IPS-18c (cell line): Measurements from ENCODE around the gene AIP.
A peak's percentile ranks its signal among the peaks of the same experiment; 100 is the strongest.

Experiments used
- H3K4me3 ChIP-seq: 2 replicates; pipeline ENCODE4 v1.7.0; 2013; ENCODE audit warnings: low read depth, mild to moderate bottlenecking, low read length, moderate library complexity; ENCODE audit not compliant: insufficient read depth
- H3K9me3 ChIP-seq: one replicate; pipeline ENCODE4 v1.6.1; 2013; ENCODE audit warnings: mild to moderate bottlenecking, low read length, moderate library complexity; ENCODE audit not compliant: control insufficient read depth, insufficient read depth

AIP gene

DNA sequence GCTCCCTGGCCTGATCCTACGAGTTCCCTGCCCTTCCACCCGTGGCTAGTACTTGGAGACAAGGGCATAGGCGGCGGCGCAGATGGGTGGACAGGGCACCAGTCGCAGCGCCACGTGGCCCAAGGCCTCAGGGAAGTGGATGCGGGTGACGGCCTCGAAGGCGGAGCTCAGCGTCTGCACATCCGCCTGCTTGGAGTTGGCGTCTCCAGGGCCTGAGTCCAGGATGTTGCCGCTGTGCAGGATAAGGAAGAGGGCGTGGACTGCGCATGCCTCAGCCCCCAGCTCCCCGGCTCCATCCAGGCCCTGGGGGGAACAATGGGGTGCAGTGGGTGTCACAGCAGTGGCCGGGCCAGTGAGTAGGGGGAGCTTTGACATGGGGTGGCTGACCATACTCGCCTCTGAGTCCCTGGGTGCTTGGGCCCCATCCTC is 15.7 kb downstream of the AIP start:
- H3K9me3 ChIP-seq = no peaks in the 10 kb centered on the region
- H3K4me3 ChIP-seq = no peak overlapping the region

DNA sequence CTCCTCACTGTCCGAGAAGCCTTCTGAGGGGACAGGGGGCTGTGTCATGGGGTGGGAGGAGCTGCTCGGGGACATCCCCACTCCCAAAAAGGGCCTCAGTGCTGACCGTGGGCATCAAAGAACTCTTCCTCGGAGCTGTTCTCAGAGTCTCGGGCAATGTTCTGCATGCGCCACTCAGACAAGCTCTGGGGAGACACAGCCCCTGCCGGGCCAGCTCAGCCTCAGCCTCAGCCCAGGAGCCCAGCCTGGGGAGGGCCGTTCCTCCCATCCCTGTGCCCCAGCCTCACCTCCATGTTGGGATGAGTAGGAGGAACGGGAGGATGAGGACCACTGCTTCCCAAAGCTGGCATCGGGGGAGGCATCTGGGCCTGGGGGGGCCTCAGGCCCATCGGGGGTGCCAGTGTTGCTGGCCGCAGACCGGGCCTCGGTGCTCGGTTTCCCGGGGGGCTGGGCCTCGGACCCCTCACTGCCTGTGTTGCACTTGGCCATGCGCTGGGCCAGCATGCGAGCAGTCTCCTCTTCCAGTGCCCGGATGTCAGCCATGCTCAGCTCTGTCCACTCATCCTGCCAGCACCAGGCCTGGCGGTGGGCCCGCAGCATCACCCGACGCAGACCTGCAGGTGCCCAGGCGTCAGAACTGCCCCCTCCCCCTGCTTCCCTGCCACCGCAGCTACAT is 17.1 kb downstream of the AIP start:
- no peak overlapping the region for H3K4me3 ChIP-seq
- H3K9me3 ChIP-seq = no peaks in the 10 kb centered on the region

DNA sequence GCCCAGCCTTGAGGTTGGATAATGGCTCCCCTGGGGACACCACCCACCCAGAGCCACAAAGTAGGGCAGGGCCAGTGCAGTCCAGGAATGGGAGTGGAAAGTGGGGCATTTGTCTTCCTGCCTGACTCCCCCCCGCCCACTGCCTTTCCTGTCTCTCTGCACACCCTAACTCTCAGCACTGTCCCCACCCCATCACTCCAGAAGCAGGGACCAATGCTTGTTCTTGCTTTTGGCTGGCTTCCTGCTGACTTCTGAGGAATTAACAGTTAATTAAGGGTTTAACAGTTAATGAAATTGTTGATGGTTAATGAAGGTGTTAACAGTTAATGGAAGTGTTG is 17.6 kb downstream of the AIP start:
- Histone ChIP-seq H3K4me3 (no peak overlapping the region), H3K9me3 (no peaks in the 10 kb centered on the region)

DNA sequence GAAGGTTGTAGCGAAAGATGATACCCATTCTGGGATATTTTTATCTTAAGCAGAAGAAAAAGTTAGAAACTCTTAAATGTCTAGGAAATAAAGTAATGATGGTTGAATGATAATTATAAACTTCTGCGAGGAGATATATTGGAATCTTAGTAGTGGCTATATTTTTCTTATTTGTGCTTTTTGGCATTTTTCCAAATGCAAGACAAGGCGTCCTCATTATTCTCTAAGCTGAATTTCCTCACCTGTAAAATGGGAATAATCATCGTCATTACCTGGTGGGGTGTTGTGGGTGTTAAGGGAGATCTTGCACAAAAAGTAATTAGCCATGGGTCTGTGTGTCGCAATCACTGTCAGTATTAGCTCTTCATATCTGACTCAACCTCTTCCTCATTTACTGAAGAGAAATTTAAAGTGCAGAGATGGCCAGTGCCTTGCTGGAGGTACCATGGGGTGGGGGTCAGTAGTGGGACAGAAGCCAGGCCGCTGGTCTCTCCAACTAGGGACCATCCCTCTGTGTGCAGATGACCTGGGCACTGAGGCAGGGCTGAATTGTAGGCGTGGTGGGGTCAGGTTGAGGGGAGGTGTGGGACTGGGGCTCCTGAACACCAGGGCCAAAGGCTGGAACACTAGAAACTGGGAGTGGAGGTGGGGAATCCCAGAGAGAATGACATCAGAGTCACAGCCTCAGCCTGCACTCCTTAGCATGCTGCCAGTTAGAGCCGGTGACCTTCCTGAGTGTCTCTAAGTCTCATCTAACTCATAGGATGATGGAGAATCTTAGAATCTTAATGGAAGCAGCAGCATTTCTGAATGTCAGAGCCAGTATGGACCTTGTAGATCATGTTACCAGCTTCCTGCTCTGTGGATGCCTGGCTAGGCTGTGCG is 18.2 kb downstream of the AIP start:
- Histone ChIP-seq H3K4me3 (no peak overlapping the region), H3K9me3 (no peaks in the 10 kb centered on the region)

DNA sequence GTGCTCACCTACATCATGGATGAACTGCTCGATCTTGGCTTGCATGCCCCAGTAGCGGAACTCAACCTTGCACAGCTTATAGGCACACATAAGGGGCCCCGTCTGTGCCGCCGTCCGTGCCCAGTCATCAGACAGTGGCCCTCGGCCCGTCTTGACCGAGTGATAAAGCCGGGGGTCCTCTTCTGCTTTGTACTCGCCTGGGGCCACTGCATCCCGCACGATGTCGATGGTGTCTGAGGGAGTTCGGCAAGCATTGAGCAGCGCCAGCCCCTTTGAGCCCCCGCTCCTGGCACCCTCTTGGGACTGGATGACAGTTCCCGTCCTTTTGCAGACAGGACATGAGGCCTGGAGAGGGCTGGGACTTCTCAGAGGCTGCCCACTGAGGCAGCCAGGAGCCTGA is 19.0 kb downstream of the AIP start:
- Histone ChIP-seq H3K9me3 (no peaks in the 10 kb centered on the region), H3K4me3 (no peak overlapping the region)

DNA sequence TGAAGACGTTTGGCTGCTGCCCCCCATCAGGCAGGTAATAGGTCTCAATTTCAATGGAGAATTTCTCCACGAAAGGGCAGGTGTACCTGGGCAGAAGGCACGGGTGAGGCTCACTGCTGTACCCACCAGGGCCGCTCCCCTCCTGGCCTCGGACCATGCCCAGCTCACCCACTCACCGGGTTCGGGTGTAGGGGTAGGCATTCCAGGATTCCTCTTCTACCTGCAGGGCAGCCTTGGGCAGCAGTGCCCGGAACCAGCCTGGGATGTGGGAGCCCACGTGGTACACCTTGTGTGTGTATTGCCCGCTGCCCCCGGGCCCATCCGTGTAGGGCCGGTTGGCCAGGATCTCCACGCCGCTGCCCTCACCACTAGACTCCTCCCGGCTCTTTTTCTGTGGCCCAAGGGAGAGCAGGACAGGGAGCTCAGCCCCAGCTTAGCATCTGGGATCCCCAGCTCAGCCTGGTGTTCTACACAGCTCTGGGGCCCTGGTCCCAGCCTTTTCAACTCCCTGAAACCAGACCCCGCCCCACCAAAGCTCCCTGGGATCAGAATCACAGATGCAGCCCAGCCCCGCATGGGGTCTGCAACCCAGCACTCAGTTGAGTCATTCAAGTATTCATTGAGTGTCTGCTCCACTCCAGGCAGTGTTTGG is 19.6 kb downstream of the AIP start:
- Histone ChIP-seq H3K9me3 (no peaks in the 10 kb centered on the region), H3K4me3 (no peak overlapping the region)

DNA sequence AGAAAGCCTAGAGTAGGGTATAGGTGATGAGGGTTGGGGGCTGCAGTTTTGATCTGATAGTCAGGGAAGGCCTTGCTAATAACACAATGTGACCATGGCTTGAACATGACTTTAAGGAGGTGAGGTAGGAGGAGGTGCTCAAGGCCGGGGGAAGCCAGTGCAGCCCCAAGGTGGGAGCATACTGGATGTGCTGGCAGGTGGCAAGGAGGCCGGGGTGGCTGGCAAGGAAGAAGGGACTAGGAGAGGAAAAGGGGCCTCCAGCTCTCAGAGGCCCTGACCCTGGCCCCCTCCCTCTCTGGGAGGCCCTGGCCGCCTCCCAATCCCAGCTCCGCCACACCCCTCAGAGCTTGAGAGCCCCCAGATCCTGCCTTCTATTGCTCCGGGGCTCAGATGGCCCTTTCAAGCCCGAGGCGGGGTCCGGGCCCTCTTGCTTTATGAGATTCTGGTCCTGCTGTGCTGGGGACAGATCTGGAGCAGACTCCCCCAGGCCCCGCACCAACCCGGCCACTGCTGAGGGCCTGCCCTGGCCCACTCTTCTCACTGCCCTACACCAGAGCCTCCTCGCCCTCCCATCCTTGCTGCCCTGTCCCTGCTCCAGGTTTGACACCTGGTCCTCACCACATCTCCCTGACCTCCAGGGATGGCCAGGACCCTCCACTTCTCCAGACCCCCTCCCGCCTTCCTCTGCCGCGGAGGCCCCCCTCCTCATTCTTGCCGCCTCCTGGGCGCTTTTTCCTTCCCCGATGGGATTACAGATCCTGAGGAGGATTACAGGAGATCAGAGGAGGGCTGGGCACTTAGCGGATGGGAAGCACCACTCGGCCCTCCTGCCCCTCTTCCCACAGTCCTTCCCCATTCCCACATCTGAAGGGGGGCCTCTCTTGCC is 20.5 kb downstream of the AIP start:
- H3K4me3 ChIP-seq = peak overlapping the region; percentile 84
- no peaks in the 10 kb centered on the region for H3K9me3 ChIP-seq

DNA sequence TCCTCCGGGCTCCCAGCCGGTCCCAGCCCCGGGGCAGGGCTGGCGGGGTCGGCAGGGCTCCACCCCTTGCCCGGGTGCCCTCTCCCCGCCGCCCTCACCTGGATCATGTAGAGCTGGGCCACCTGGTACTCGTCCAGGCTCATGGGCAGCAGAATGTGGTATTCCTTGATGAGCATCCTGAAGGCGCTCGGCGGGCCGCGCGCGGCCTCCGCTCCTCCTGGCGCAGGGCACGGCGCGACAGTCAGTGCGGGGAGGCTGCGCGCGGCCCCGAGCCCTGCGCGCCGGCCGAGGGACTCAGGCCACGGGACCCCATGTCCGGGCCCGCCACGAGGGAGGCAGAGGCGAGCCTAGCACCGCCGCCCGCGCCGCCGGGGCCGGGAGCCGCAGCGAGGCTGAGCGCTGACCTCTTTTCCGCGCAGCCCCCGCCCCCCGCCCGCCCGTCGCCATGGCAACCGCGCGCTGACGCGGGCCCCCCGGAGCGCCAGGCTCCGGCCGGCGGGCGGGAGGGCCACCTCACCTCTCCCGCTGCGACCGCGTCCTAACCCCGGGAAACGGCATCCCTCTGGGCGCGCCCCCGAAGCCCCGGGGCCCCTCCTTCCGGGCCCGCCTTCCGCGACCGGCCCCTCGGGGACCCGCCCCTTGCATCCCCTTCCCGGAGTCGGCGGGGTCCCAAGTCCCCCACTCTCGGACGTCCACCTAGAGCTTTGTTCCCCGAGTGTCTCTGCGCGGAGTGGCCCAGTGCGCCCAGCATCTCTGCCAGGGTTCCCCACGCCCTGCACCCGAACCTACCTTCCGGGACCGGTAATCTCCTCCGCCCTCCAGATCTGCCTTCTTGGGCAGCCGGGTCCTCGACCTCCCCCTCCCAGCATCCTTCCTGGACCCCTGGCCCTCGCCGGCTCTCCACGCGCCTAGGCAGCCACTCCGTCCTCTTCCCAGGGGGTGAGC is 21.5 kb downstream of the AIP start:
- peak overlapping the region; percentile 84 for H3K4me3 ChIP-seq

DNA sequence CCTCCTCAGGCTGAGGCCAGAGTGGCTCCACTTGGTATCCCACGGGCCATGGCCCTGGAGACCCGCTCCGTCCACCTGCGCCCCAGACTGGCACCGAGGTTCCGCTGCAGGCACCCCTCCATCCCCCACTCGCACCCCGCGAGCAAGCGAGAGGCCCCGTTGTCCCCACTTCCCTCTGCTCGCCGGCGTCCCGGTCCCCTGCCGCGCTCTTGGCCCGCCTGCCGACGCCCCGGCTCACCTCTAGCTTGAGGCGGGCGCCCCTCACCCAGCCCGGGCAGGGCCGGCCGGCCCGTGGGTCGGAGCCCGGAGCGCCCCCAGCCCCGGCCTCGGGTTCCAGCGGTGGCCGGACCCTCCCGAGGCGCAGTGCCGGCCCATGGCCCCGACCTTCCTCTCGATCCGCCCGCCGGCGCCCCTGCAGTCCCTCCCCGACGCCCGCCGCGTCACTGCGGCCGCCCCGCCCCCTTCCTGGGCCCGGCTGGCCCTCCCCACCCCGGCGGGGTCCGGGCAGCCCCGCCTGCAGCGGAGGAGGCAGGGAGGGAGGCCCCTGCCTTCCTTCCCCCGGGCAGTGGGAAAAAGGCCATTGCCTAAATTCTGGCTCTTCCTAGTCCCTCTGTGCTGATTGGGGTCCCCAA is 22.2 kb downstream of the AIP start, which contains the start of gene PITPNM1:
PITPNM1 (minus strand) TSS at position 414 of the 632 bp plus-strand sequence. CDS start 1,183 bp downstream, outside the sequence.
- Histone ChIP-seq H3K4me3 (peak within 1 kb of the TSS; percentile 84), H3K9me3 (no peaks in the 10 kb centered on the region)

More for the DNA sequence above, 21.5 kb downstream of the AIP start:
- H3K9me3 ChIP-seq = no peaks in the 10 kb centered on the region

DNA sequence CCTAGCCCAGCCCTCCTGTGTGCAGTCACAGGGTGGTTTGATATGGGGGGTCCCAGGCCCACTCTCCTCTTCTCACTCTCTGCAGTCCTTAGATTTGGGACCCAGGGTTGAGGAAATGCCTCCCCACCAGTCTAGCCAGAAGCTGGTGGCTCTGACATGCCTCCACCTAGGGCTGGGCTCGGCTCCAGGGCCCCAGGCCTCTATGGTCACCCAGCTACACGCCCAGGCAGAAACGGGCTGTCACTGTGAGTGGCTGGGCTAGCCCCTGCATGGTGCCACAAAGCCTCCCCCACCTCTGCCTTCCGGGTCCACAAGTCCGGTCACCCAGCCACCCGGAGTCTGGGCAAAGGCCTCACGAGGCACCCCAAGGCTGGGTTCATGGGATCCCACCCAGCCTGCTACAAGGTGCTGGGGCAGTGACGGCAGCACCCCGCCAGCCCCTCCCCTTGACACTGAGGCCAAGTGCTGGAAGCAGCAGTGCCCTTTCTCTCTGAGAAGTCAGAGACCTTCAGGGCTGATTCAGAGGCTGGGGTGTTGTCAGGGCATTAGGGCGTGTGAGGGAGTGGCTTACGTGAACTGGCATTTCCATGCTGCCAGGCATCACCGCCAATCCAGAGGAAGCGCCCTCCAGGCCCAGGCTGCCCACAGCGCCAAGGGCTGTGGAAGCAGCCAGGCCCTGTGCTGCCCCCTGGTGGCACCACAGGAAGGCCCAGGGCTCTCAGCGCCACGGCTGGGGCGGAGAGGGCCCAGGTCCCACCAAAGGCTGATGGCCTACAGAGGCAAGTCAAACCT is 23.0 kb downstream of the AIP start:
- Histone ChIP-seq H3K4me3 (no peak overlapping the region), H3K9me3 (no peaks in the 10 kb centered on the region)

DNA sequence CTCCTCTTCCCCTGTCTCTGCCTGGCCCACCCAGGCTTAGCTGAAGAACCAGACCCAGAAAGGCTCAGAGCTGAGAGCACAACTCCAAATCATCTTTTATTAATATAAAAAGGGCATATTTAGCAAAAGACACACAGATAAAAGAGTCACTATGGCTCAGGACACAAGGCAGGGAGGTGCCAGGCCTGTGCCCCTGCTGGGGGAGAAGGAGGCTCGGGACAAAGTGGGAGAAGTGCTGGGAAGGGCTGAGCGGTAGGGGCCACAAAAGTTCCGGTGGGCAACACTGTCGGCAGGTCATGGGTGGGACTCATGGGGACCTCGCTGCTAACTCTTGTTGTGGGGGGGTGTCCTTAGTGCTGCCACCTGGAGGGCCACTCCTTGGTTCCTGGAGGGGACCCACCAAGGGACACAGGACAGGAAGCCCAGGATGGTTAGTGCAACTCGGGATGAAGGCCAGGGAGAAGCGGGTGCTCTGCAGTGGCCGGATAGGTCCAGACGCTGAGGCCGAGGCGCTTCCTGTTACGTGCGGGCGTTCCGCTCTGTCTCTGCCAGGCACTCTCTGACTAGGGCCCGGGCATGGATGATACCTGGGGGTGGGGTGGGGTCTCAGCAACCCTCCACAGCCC is 23.7 kb downstream of the AIP start:
- Histone ChIP-seq H3K4me3 (no peak overlapping the region), H3K9me3 (no peaks in the 10 kb centered on the region)

DNA sequence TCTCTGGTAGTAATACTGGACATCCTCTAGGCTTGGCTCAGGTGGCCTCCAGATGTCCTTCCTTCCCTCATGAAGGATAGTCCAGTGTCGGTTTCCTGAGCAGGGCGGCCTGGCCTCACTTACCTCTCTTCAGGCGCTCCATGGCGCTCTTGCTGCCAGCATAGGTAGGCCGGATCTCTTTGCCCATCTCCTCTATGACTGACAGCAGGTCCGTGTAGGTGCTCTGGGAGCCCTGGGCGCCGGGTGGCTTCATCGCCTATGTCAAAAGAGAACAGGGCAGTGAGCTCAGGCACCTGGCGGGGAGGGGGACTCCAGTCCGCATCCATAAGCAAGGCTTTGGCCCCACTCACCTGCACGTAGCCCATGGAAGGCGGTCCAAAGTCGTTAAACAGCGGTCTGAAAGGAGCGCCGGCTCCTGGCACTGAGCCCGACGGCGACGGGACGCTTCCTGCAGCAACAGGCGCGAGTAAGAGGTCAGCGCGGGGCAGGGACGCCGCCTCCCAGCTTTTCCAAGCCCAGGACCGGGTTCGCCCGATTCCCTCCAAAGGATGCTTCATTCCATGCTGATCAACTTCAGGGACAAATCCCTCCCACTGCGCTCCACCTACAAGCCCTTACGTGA is 24.5 kb downstream of the AIP start:
- peak overlapping the region; percentile 90 for H3K4me3 ChIP-seq
- no peaks in the 10 kb centered on the region for H3K9me3 ChIP-seq

DNA sequence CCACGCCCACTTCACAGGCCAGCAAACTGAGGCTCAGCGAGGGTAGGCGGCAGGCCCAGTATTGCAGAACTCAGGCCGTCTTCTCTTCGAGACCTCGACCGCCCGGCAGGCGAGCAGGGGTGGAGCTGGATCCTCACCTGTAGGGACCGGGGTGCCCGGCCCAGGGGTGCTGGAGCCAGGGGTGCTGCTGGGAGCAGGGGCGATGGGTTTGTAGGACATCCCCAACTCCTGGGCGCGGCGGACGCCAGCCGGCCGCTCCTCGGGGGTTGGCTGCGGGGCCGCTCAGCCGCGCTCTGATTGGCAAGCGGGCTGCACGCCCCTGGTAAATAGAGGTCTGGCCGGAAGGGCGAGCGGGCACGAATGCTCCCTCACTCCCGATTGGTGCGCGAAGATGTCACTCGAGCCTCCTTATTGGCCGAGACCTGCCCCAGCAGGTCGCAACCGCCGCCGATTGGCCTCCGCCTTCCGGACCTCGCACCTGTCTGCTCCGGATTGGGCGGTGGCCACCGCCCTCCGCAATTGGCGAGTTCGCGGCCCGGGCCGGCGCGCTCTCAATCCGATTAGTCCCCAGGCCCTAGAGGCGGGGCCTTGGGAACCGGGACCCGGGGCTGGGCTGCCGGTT is 25.1 kb downstream of the AIP start, which contains the start of gene CDK2AP2:
CDK2AP2 (minus strand) TSS at position 299 of the 622 bp plus-strand sequence; CDS start at position 219, 80 bp downstream.
- peak within 1 kb of the TSS; percentile 92 for H3K4me3 ChIP-seq
- H3K9me3 ChIP-seq = no peaks in the 10 kb centered on the region
